ENCODE data around the gene GALK1.

GALK1 gene

DNA sequence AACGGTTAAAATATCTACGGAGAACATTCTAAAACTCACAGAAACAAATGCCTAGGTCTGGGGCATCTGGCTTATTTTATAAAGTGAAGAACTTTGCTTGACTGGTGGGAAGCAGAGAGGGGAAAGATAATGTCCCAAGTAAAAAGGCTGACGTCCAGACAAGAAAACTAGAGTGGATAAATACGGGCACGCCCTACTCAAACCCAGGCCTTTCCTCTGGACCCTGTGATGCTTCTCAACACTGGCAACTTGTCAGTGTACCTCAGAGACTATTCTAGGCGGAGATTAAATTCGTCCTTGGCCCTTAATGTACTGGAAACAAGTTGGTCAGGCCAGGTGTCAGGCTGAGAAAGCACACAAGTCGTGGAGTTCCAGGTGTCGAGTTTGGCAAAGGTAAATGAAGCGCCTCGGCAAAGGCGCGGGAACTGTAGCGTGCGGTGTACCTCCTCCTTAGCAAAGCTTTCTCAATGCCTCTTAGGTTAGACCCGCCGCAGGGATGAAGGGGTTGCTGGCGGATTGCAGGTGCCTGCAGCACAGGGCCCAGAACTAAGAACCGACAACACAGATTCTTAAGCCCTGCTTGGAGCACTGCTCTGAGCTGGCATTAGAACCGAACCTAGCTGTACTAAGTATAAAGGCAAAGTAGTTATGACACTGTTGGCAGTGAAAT lies 18.9 kb upstream of the GALK1 start:
- no peak for DNase-seq

DNA sequence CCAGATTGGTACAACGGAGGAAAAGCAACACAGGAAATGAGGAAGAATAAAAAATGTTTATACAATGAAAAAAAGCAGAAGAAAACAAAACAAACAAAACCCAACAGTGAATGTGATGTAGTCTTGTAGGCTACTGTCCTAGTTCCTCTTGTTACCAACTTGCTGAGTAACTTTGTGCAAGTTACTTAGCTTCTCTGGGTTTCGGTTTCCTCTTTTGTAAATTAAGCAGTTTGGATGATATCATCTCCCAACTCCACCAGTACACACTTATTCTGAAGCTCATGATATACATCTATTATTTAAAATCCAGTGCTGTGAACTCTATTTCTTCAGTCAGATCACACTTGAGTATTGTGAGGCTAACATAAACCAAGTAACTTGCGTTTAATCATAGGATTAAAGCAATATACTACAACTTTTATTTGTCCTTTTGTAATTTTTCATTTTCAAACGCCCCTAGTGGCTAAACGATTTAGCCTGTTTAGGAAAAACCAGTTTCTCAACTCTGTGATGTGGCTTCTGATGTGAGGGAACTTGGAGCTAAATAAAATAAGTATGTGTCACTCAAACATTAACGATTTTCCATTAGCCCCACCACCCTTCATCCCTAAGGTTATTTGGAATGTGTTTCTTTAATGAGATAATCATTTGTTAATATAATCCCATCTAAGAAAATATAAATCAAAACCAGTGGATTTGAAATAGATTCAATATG lies 18.2 kb upstream of the GALK1 start:
- DNase-seq, result peak; percentile 79

DNA sequence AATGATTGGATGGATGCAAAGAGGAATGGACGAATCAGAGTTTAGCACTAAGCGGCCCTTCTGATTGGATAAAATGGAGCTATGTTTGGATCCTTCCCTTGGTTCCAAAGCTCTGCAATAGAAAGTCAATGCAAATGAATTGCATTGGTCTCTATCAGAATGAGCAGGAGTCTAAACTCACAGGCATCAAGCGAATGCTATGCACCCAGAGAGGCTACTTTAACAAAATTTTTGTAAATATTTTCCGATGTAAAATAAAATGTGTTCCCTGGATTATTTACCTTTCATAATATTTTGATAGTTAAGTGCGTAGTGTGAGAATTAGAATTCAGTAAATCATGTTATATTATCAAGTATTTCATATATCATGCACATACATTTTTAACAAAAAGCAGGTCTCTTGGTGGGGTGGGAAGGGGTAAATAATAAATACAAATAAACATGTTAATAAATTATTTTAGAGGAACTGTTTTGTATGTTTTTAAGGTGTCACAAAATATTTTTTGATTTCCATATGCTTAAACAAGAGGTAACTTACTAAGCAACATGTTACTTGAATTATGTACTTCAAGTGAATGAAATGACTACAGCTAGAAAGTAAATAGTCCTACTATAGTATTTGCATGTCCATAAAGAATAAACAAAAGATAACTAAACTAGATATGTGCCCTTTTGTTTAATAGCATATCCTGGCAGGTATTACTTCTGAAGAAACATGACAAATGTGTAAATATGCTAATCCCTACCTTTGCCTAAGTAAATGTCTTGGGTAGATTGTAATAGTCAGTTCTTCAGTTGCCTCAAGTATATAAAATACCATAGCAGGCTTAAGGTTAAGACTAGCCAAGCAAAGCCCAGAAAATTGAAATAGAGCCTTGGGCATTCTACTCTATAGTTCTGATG lies 15.2 kb upstream of the GALK1 start:
- DNase-seq, result no peak

DNA sequence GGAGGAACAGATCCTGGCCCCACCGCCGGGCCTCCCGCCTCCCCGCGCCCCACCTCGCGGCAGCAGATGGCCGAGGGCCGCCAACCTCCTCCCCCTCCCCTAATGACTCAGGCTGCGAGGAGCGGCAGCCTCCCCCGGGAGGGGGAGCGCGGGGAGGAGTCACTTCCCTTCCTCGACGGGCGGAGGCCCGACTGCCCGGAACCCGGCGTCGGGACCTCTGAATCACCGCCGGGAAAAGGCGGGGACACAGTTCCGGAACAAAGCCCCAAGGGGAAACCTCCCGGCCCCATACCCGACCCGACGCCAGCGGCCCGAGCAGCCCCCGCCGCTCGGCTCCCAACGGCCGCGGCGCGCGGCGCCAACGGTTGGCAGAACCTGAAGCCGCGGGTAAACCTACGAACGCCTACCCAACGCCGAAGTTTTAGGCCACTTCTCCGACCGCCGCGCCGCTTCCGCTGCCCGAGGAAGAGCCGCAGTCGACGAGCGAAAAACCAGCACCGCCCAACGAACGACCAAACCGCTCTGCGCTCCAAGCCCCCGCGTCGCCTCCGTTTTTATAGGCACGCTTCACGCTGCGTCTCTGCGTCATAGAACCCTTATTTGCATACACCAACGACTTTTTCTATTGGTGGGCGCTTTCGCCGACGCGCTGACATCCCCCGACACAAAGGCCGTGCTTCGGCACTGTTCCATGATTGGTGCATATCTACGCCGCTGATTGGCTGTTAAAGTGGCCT lies 14.4 kb upstream of the GALK1 start:
- DNase-seq, result peak; percentile 99

DNA sequence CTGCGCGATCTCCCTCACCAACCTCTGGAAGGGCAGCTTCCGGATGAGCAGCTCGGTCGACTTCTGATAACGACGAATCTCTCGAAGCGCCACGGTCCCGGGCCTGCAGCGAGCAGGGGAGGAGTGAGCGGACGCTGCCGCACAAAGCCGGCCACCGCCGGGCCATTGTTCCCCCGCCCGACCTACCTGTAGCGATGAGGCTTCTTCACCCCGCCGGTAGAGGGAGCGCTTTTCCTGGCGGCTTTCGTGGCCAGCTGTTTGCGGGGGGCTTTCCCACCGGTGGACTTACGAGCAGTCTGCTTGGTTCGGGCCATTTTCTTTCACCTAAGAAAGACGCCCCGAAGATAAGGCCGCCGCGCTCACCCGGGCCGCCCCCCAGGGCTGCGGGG lies 13.9 kb upstream of the GALK1 start:
- peak; percentile 88 for DNase-seq

DNA sequence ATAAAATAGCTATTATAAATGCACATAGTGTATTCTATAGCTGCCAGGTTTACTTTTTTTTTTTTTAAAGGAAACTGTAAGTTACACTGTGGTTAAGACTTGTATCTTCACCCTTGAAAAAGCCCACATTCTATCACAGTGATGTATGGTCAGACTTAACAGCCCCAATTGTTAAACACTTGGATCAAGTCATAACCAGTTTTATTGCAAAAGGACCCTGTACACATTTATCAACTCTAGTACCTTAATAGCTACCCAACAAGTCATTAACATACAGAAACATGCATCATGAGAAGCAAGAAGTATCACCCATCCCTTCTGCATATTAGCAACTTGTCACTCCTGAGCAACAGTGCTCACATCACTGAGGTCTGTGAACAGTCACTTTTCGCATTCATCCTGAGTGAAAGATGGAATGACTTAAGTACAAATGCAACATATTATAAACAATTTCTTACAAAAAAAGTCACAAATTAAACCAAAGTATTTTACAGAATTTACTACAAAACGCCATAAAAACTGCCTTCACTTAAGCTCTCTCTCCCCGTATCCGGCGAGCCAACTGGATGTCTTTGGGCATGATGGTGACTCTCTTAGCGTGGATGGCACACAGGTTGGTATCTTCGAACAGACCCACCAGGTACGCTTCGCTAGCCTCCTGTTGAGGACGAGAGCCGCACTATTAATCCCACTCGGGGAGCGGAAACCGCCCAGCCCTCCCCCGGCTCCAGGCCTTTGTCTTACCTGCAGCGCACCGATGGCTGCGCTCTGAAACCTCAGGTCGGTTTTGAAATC lies 13.3 kb upstream of the GALK1 start:
- DNase-seq, result peak; percentile 35

DNA sequence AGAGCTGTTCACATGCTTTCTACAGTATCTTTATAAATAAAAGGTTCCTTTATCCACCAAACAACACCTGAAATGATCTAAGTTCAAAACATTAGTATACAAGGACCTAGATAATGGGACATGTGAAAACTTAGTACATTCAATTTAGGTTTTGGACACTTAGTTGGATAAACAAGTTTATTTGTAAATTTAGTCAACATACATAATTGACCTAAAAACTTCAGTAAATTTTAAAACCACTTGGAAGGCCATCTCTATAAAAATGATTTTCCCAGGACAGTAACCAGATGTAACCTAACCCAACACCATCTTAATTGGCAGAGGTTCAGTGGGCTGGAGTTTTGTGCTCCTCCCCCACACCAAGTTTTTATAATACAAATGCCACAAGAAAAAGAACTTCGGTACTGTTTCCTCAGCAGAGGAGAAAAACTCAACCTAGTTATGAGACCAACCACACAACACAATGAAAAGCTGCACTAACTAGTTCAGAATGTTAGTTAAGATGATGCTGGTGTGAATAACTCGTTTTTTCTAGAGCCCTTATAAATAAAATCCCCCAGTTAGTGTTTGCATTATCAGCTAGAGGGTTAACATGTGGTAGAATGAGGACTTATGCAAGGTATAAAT lies 12.4 kb upstream of the GALK1 start:
- DNase-seq, result peak; percentile 46

DNA sequence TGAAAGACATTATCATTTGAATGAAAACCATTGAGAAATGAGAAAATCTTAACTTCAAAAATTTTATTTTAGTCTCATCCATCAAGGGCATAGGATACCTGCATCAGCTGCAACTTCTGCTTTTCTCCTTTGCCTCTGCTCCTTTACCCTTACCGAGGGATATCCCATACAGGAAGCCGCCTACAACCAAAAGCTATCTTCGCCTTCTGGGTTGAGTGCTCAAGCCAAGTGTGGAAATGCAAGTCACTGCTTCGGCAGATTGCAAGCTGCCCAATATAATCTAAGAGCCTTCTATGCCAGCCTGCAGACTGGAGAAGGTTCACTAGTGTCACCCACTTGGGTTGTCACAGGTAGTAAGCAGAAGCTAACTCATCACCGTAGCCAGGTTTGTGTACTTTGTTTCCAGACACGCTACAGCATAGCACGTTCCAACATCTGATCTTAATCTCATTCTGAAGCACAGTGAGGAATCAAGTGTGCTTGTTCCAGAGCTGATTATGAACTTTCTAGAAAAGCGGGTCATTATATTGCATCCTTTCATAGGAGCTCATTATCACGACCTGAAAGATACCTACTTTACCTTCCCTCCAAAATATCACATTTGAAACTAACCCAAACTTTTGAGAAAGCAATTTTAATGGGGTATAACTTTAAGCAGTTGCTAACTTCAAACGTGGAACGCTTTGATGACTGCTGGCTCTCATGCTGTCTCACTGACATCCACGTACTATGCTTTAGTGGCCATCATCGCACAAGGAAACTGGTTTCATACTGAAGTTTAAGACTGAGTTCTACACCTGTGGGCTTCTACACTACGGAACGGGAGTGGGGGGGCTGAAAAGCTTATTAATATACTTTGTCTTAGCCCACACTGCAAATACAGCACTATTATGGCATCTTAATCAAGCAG lies 11.6 kb upstream of the GALK1 start:
- peak; percentile 67 for DNase-seq

DNA sequence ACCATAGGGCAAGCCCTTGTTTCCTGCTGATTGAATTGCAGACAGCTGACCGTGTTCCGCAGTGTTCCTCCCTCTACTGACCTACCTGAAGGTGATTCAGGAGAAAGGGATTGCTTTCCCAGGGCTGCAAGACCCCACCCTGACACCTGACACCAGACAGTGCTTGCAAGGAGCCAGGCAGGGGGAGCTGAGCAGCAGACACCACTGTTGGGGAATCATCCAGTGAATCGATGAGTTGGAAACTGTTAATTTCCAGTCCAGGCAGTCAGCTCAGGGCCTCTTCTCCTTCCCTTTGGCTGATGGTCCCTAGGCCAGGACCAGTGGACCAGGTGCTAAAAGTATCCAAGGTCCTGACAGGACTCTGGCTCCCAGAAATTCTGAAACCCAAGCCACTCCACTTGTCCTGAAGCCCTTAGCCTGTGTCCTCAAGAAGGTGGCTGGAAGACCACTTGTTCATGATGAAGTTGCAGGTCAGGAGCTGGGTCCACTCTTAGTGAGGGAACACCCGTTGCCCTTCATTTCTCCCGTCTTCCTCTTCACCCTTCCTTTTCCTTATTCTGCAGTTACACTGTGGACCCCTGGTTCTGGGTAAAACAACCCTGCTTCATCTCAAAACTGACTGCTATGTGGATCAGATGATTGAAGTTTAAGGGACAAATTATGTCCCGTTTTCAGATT lies 10.1 kb upstream of the GALK1 start:
- peak; percentile 39 for DNase-seq

DNA sequence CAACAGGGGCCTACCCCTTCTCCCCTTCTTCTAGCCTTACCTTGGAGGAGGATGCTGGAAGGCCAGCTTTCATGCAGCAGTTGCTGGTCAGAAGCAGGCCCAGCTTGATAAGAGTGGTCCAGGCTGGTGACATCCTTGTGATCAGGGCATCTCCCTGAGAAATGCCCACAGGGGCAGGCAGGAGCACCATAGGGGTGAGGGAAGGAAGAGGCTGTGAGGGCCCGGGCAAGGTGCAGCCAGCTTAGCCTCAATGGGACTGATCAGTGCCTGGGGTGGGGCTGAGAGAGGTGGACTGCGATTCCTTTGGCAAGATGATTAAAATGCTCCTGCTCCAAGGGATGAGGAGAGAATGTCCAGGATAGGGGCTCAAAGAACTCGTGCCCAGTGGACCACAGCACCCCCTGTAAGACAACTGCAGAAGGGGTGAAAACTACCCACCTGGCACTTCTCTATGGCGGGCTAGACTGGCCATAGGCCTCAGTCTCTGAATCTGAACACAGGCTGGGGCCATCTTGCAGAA lies 9.5 kb upstream of the GALK1 start:
- DNase-seq, result no peak

DNA sequence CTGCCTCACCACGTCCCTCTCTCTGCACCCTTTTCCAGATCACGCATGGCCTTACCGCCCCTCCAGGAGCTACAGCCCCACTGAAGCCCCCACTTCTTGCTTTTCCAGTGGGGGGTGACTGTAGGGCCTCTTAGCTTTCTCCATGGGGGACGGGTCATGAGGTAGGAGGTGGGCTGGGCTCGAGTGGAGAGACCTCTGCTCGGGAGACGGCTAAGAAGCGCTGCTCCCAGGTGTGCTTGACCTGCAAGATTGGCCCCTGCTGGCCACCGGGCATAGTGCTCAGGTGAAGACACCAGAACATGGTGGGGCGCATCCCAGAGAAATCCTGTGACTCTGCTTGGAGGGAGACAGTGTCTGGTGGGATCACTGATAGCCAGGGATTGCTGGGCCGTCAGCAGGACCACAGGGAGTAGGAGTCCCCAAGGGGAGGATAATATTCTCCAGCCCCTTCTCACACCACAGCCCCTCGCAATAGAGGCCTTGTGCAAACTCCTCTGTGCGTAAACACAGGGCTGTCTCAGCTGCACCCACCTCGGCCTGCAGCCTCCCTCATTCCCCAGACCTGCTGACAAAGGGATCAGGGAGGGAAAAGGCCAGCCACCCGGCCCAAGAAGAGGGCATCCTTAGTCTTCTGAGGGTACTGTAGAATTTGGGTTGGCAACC lies 8.9 kb upstream of the GALK1 start:
- DNase-seq, result no peak

DNA sequence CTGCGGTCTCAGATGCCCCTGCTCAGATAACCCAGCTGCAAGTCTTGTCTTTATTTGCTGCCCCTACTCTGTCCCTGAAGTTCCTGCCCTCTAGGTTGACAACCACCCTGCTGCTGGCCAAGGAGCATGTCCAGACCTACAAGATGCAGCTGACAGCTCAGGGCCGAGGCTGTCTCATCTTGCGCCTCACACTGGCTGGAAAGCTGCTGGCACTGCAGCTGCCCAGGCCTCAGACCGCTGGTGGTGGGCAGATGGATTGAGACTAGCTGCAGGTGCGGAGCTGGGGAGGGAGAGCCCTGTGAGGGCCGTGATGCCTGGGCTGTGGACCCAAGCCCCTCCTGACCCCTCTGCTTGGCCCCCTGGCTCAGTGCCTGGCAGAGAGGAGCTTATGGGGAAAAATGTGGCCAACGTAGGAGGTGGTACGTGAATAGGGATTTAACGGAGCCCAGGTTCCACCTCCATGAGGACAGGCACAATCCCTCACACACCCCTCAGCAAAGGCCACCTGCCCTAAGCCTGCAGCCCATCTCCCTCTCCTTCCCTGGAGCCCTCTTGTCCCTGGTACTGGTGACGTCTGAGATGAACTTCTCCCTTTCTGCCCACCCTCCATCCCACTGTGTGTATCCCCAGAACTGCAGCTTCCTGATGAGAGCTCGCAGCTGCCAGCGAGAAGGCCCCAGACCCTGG lies 8.3 kb upstream of the GALK1 start:
- DNase-seq, result no peak

DNA sequence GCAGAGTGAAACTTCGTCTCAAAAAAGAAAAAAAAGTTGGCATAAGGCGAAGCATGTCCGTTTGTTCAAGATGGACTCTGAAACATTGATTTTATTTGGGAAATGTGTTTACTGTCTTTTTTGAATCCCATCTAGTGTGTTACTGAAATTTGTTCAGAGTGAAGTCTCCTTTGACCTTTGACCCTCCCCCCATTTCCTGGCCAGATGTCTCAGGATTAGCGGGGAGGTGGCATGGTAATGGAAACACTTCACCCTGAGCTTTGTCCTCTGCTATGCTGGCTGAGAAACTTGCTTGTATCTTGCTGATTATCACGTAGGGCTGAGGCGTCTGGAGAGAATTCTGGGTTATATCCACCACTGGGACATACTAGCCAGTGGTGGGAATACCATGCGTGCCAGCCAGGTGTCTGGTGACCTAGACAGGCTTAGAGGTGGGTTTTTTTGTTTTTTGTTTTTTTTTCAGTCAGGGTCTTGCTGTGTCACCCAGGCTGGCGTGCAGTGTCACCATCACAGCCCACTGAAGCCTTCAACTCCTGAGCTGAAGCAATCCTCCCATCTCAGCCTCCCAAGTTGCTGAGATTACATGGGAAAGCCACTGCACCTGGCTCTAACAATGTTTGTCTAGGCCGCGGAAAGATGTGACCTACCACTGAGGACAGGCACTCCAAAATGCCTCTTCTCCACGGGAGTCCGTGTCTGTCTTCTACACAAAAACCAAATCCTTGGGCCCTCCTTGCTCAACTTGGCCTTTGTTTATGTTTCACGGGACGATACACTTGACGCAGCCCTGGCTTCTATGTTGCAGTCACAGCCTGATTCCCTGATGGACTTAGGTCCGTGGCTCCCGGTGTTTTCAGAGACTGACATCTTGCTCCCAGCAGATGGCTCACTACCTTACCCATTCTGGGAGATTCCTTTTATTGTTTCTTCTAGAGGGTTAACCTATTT lies 6.6 kb upstream of the GALK1 start:
- no peak for DNase-seq

DNA sequence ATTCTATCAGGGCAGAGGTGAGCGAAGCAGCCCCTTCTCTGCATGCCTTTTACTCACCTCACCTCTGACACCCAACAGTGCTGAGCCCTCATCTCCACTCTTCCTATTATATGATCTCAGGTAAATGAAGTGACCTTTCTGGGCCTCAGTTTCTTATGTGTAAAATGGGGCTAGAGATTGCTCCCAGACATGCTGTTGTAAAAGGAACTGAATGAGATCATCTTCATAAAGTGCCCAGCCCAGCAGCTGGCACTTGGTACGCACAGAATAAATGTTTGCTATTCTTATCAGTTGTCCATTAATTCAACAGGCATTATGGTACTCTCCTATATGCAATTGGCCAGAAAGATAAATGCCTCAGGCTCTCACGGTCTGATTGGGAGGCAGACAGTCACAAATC lies 4.5 kb upstream of the GALK1 start:
- no peak for DNase-seq

DNA sequence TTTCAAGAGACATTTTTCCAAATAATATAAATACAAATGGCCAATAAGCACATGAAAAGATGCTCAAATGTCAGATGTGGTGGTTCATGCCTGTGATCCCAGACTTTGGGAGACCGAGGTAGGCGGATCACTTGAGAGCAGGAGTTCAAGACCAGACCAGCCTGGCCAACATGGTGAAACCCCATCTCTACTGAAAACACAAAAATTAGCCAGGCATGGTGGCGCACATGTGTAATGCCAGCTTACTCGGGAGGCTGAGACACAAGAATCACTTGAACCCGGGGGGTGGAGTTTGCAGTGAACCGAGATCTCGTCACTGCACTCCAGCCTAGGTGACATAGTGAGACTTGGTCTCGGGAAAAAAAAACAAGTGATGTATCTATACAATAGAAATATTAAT lies 2.9 kb upstream of the GALK1 start:
- no peak for DNase-seq

DNA sequence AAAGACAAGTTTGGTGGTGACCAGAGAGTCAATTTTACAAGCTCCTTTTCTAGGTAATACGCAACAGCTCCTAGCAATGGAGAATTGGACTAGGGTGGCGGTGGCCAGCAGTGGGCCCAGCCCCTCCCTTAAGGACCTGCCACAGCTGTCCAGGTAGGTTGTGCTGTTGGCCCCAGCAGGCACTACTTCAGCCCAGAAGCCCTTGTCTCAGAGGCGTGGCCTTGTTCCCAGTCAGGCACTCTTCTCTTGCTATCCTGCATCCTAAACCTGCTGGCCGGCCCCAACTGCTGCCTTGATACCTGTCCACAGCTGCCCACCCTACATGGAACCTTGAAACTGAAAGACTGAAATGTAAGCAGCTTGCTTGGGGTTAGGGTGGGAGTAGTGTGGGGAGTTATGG lies 989 bp upstream of the GALK1 start:
- DNase-seq, result no peak

DNA sequence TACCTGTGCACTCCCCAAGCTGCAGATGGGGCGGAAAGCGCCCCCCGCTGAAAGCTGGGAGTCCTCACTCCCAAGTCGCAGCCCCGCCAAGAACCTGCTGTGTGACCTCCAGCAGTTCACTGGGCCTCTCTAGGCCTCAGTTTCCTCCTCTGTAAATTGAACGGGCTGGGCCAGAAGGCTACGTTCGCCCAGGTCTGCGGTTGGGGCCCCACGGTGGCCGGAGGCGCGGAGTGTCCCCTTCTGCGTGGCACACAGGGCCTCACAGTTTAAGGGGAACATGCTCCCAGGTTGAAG lies 628 bp downstream of the GALK1 start:
- no peak for DNase-seq
